ENCODE data around the gene G2E3.

DNA sequence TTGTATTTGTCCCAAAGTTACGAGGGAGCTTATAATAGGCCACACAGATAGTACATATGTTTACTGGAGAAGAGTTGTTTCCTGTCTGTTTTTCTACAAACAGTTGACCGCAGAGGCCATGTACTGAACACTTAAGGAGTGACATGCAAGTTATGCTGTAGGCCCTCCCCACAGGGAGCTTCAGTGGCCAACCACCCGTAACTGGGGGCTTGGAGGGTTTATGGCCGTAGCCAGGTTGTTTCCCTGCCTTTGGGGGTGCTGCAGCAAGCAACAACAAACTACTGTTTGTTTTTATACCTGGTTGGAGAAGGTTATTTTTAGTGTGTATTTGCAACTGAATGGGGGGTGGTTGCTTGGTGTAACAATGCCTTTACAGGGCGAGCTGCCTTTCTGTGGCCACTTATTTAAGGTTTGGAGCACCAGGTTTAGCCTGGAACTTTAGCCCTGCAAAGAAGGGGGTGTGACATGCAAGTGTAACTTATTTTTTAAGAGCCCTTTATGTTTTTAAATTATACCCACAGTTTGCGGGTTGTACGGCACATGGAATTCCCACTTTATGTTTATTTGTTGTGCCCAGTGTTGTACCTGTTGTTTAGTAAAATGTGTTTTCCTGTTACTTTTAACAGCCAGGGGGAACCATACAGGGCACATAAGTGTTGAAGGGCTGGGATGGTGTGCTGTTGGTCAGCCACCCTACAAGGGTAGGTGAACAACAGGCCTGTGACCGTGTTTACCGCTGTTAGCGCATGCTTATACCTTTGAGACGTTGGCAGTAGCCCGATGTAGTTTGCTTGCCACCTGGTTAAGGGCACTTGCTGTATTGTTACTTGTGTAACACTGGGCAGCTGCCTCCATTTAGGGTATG lies 29.9 kb upstream of the G2E3 start:
- TF ChIP-seq EZH2 (IDR thresholded peaks at IDR 0.05; ENCODE audit: low read length, unreplicated experiment) = no peak
- TF ChIP-seq, protein P1, sequence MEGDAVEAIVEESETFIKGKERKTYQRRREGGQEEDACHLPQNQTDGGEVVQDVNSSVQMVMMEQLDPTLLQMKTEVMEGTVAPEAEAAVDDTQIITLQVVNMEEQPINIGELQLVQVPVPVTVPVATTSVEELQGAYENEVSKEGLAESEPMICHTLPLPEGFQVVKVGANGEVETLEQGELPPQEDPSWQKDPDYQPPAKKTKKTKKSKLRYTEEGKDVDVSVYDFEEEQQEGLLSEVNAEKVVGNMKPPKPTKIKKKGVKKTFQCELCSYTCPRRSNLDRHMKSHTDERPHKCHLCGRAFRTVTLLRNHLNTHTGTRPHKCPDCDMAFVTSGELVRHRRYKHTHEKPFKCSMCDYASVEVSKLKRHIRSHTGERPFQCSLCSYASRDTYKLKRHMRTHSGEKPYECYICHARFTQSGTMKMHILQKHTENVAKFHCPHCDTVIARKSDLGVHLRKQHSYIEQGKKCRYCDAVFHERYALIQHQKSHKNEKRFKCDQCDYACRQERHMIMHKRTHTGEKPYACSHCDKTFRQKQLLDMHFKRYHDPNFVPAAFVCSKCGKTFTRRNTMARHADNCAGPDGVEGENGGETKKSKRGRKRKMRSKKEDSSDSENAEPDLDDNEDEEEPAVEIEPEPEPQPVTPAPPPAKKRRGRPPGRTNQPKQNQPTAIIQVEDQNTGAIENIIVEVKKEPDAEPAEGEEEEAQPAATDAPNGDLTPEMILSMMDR (conservative IDR thresholded peaks at IDR 0.05; ENCODE audit: low read depth, low read length) = no peak
